ENCODE measurements around the gene ERICH6B. TPM values are rescaled to one million over a fixed set of nuclear protein-coding genes. Genes with fewer than 3 reads are reported as not detected.
A peak's percentile ranks its signal among the peaks of the same experiment; 100 is the strongest.

Gene ERICH6B
- total RNA-seq, 1 donor from 2014 or later, result not detected

DNA sequence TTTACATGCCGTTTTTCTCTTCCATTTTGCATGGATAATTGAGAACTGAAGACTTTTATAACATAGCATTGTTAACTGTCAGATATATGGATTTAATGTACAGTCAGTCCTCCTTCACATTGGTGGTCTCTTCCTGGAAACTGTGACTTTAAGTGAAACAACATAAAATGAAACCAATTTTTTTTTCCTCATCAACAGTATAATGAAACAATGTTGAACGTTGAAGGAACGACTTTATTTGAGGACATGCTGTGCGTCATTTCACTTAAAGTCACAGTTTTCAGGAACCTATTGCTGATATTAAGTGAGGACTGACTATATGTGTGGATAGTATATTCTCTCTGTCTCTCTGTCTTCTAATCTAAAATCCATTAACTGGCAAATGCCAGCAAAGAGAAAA lies 96.0 kb downstream of the ERICH6B start:
- peaks cover 47% of the 10 kb centered on the region for H3K36me3 Mint-ChIP-seq
- no peaks in the 10 kb centered on the region for H3K27me3 Mint-ChIP-seq
- peaks cover 6% of the 10 kb centered on the region for H3K4me1 Mint-ChIP-seq (ENCODE audit: unreplicated experiment)
- H3K4me3 Mint-ChIP-seq, result no peak overlapping the region
- TF ChIP-seq, protein P1, sequence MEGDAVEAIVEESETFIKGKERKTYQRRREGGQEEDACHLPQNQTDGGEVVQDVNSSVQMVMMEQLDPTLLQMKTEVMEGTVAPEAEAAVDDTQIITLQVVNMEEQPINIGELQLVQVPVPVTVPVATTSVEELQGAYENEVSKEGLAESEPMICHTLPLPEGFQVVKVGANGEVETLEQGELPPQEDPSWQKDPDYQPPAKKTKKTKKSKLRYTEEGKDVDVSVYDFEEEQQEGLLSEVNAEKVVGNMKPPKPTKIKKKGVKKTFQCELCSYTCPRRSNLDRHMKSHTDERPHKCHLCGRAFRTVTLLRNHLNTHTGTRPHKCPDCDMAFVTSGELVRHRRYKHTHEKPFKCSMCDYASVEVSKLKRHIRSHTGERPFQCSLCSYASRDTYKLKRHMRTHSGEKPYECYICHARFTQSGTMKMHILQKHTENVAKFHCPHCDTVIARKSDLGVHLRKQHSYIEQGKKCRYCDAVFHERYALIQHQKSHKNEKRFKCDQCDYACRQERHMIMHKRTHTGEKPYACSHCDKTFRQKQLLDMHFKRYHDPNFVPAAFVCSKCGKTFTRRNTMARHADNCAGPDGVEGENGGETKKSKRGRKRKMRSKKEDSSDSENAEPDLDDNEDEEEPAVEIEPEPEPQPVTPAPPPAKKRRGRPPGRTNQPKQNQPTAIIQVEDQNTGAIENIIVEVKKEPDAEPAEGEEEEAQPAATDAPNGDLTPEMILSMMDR (conservative IDR thresholded peaks at IDR 0.05), result no peak
- no peak overlapping the region for H3K27ac Mint-ChIP-seq
- DNase-seq (ENCODE audit: extremely low spot score, unreplicated experiment), result no peak
- H3K9me3 Mint-ChIP-seq, result no peaks in the 10 kb centered on the region

DNA sequence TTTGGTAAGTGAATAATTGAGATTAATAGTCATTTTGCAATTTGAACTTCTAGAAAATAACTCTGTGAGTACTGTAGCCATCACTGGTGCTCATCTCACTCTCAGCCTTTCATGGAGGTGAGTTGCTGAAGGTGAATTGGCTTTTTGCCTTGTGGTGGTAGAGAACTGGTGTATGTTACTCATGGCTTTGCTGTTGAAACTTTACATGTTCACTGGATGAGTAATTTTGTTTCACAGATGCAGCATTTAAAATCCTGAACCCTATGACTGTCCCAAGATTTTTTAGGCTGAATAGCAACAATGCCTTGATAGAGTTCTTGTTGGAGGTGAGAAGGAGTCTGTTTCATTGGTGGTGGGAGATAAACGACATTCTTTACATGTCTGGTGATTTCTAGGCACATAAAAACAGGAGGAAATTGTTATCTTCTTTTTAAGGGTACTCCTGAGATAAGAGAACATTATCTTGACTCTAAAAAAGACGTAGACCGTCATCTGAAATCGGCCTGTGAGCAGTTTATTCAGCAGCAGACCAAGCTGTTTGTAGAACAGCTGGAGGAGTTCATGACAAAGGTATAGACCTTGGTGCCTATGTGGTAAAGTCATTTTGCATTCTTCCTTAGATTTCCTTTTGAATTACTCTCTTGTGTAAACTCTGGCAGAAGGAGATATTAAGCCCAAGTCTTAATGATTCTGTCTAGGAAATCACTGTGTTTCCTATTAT lies 96.9 kb downstream of the ERICH6B start:
- no peaks in the 10 kb centered on the region for H3K9me3 Mint-ChIP-seq
- no peak for DNase-seq (ENCODE audit: extremely low spot score, unreplicated experiment)
- no peaks in the 10 kb centered on the region for H3K27me3 Mint-ChIP-seq
- no peak overlapping the region for H3K27ac Mint-ChIP-seq
- TF ChIP-seq, protein P1 (conservative IDR thresholded peaks at IDR 0.05), result no peak
- H3K4me3 Mint-ChIP-seq, result no peak overlapping the region
- H3K4me1 Mint-ChIP-seq (ENCODE audit: unreplicated experiment), result peaks cover 6% of the 10 kb centered on the region
- H3K36me3 Mint-ChIP-seq, result peaks cover 42% of the 10 kb centered on the region

DNA sequence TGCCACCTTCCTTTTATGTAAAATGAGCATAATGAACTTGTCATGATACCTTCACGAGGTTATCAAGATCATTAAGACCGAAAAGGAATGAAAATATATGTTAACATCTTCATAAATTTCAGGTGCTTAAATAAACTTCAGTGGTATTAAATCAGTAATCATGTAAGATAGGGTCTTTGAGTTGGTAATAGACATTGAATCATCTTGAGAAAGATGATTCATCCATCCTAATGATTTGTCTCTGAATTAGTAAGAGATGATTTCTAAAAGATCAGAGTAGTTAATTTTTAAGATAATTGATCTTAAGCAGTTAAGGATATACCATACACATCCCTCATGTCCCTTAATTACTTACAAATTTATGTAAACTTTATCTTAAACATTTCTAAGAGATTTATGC lies 98.8 kb downstream of the ERICH6B start:
- H3K4me3 Mint-ChIP-seq, result no peak overlapping the region
- no peaks in the 10 kb centered on the region for H3K9me3 Mint-ChIP-seq
- TF ChIP-seq, protein P1 (conservative IDR thresholded peaks at IDR 0.05), result no peak
- H3K27me3 Mint-ChIP-seq, result no peaks in the 10 kb centered on the region
- H3K36me3 Mint-ChIP-seq, result peaks cover 34% of the 10 kb centered on the region
- DNase-seq (ENCODE audit: extremely low spot score, unreplicated experiment), result no peak
- no peak overlapping the region for H3K27ac Mint-ChIP-seq
- peaks cover 7% of the 10 kb centered on the region for H3K4me1 Mint-ChIP-seq (ENCODE audit: unreplicated experiment)

DNA sequence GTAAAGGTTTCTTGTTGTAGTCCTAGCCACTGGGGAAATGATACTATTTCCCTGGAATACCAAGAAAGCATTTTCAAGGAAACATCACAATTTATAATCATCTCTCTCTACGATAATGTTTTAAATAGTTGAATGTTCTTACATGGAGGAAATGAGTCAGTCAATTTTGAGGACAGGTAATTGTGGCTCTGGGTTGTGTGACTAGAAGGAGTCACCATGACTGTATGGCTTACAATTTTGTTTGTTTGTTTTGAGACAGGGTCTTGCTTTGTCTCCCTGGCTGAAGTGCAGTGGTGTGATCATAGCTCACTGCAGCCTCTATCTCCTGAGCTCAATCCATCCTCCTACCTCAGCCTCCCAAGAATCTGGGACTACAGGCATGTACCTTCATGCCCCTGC lies 103.4 kb downstream of the ERICH6B start:
- H3K4me3 Mint-ChIP-seq, result no peak overlapping the region
- DNase-seq (ENCODE audit: extremely low spot score, unreplicated experiment), result no peak
- peaks cover 18% of the 10 kb centered on the region for H3K36me3 Mint-ChIP-seq
- H3K4me1 Mint-ChIP-seq (ENCODE audit: unreplicated experiment), result peaks cover 4% of the 10 kb centered on the region
- H3K27ac Mint-ChIP-seq, result no peak overlapping the region
- TF ChIP-seq, protein P1 (conservative IDR thresholded peaks at IDR 0.05), result no peak
- no peaks in the 10 kb centered on the region for H3K9me3 Mint-ChIP-seq
- no peaks in the 10 kb centered on the region for H3K27me3 Mint-ChIP-seq

DNA sequence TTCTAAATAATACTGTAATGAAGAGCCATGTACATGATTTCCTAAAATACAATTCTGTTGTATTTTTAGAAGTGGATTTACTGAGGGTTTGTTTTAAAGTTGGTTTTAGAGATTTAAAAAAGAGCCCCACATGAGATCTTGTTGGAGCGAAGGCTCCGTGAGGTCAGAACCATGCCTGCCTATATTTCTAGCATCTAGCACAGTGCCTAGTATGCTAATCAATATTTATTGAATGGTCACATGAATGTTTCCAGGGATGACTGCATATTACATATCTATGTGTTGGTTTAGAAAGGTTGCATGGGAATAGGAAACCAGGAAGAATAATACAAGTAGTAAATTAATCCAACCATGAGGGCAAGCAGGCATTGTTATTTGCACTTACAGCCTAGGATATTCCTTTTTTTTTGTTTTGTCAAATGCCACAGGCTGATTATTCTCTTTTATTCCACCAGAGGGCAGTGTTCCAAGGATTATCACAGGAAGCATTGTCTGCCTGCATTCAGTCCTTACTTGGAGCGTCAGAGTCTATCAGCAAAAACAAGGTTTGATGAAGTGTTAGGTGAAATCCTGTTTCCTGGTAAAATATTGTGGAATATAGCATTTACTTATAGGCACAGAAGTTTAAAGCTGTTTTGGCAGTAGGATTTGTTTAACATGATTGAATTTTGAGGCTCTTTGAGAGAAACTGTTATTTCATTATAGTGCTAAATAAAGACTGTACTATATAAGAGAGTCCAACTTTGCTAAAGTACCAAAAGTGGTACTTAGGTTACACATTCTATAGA lies 104.0 kb downstream of the ERICH6B start:
- H3K27ac Mint-ChIP-seq, result no peak overlapping the region
- TF ChIP-seq, protein P1 (conservative IDR thresholded peaks at IDR 0.05), result peak; percentile 91
- H3K27me3 Mint-ChIP-seq, result no peaks in the 10 kb centered on the region
- H3K36me3 Mint-ChIP-seq, result peaks cover 20% of the 10 kb centered on the region
- peaks cover 4% of the 10 kb centered on the region for H3K4me1 Mint-ChIP-seq (ENCODE audit: unreplicated experiment)
- no peaks in the 10 kb centered on the region for H3K9me3 Mint-ChIP-seq
- DNase-seq (ENCODE audit: extremely low spot score, unreplicated experiment), result no peak
- no peak overlapping the region for H3K4me3 Mint-ChIP-seq
